AG09309 (cell line): Measurements from ENCODE around the gene KIAA1586.

Experiments
- DNase-seq: peaks from one replicate; pipeline ENCODE4 v3.0.0-alpha.2; 2010; ENCODE audit warnings: low read depth
- H3K4me3 ChIP-seq: 2 replicates; pipeline ENCODE4 v1.5.1; 2011; ENCODE audit warnings: mild to moderate bottlenecking, low read depth, low read length, moderate library complexity; ENCODE audit not compliant: control insufficient read depth
- CTCF ChIP-seq: IDR thresholded peaks from 2 replicates; pipeline ENCODE4 v1.5.1; 2011; ENCODE audit warnings: mild to moderate bottlenecking, low read depth, low read length, inconsistent platforms; ENCODE audit not compliant: insufficient read depth, control insufficient read depth; ENCODE audit errors: missing control alignments

KIAA1586 gene

DNA sequence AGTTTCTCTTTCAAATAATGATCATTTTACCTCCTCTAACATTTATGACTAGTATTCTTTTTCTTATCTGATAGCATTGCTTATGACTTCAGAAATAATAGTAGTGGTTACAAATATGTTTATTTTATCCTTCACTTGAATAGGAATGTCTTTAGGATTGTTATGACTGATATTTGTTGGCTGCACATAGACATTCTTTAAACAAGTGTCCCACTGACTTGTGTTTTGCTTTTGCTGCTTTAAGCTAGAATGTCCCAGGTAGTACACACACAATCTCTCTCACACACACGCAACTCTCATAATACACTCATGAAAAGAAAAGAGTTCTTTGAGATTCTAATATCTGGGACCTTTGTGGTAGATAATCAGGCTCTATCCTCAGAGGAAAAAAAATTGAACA is 21.6 kb downstream of the KIAA1586 start:
- no peak for DNase-seq
- no peak for TF ChIP-seq CTCF
- no peak overlapping the region for H3K4me3 ChIP-seq

DNA sequence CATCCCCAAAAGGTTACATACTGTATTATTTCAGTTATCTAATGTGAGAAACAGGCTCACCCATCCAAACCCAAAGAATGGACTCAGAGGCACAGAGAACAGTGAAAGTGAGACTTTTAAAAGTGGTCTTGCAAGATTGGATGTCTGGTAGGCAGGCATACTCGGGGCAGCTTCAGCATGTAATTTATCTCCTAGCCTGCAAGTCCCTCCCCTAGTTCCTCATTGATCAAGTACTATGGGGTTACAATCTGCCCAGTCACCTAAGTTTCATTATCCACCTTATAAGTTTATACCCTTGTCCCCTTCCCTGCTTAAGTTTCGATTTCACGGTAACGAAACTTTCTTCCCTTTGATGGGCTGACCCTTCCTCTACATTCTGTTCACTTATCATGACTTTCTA is 22.7 kb downstream of the KIAA1586 start:
- no peak for TF ChIP-seq CTCF
- H3K4me3 ChIP-seq = no peak overlapping the region

DNA sequence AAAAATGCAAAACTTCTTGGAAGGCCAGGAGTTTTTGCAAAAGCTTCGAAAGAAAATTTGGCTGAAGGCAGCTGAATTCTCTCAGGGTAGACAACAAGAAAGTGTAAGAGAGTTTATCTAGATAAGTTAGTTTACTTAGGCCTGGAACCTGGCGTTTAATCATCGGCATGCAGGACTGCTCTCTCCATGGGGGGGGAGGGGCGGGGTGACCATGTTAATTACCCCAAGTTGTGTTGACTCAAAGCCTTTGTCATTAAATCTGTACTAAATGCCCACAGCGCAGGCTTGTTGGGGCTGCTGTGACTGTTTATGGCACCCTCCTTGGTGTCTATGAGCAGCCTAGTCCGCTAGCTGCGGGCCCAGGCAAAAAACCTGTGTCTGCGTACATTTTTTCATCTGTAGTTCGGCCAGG is 23.4 kb downstream of the KIAA1586 start:
- H3K4me3 ChIP-seq = no peak overlapping the region
- no peak for DNase-seq
- TF ChIP-seq CTCF = no peak

More for the DNA sequence above, 22.7 kb downstream of the KIAA1586 start:
- DNase-seq = no peak

DNA sequence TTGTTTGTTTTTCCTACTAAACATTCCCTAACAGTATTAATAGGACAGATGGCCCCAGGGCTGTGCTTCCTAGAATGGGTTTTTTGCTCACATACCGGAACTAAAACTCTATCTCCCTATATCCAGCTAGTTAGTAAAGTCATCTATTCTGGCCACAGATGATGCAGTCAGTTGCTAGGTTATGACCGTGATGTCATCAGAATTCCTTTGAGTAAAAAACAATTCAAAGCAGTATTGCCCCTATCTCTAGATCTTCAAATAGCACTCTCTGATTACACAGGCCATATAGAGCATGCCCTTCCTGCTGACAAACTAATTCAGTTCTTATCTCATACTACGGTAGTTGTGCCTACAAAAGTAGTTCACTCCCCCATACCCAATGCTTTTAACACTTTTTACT is 25.6 kb downstream of the KIAA1586 start:
- DNase-seq = no peak
- no peak overlapping the region for H3K4me3 ChIP-seq
- no peak for TF ChIP-seq CTCF

GRCh38 chr6:57074383-57074782 is 27.9 kb downstream of the KIAA1586 start:
- no peak for DNase-seq
- TF ChIP-seq CTCF = no peak
- H3K4me3 ChIP-seq = no peak overlapping the region

DNA sequence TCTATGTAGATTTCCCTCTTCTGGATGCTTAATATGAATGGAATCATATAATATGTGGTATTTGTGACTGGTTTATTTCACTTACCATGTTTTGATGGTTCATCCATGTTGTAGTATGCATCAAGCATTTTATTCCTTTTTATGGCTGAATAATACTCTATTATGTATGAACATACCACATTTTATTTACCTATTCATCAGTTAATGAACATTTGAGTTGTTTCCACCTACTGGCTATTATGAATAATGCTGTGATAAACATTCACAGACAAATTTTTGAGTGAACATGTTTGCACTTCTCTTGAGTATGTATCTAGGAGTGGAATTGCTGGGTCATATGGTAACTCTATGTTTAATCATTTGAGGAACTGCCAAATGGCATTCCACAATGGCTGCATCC is 28.6 kb downstream of the KIAA1586 start:
- DNase-seq = no peak
- H3K4me3 ChIP-seq = no peak overlapping the region
- no peak for TF ChIP-seq CTCF
